HG03558 (cell line): Measurements from ENCODE around the gene CRADD.
"Not testable (repeated sequence)": the region's sequence is repeated elsewhere in the genome, so short reads cannot be mapped to it uniquely, and the experiment has no call there.

ENCODE experiments used
- ATAC-seq: cut with Tn5 transposase; IDR thresholded peaks from one replicate; pipeline ENCODE4 v1.9.1; 2021; ENCODE audit warnings: moderate number of reproducible peaks; ENCODE audit not compliant: unreplicated experiment; ENCODE audit errors: extremely low read depth

CRADD gene

GRCh38 chr12:93677195-93678064 is at the start of gene CRADD:
Gene CRADD, plus strand, starts transcription at chr12:93677375.
- peak; percentile 85 for ATAC-seq

DNA sequence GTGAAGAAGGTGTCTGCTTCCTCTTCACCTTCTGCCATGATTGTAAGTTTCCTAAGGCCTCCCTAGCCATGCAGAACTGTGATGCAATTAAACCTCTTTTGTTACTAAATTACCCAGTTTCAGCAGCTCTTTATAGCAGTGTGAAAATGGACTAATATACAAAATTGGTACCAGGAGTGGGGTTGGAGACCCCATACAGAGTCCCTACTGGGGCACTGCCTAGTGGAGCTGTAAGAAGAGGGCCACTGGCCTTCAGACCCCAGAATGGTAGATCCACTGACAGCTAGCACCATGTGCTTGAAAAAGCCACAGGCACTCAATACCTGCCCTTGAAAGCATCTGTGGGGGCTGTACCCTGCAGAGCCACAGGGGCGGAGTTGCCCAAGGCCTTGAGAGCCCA is 44.8 kb upstream of the CRADD start:
- no peak for ATAC-seq

GRCh38 chr12:93634416-93634815 is 42.8 kb upstream of the CRADD start:
- no peak for ATAC-seq

GRCh38 chr12:93636708-93637107 is 40.5 kb upstream of the CRADD start:
- no peak for ATAC-seq

DNA sequence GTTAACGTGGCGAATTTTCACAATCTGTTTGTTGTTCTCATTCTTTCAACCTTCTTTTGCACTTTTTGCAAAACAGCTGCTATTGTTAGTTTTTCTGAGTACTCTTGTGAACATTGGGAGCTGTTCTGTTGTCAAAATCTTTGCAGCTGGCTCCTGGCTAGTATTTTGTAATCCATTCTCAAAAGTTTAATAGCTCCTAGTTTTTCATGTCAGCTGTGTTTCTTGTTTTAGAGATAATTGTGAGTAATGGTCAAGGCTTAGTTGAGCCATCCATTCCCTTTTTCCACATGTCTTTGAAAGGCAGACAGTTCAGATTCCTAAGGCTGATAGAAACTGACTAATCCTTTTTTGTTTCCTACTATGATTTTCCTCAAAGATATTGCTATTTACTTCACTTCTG is 39.1 kb upstream of the CRADD start:
- ATAC-seq: no peak

DNA sequence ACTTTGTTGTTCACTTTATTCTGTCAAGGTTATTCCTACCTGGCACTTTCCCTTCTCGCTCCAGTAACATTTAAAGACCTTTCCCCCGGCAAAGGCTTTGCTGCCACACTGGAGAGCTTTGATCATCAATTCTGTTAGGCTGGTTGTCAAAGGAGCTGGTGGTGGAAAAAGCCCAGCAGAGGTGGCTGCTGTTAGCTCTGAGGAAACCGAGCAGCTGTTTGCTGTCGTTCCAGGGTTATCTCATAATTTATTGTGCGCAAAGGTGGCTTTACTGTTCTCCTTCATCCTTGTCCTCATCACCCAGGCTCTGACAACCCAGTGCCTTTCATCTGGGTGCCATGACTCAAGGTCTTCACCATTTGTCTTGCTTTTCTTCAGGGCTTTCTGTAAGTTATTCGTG is 38.2 kb upstream of the CRADD start:
- no peak for ATAC-seq

DNA sequence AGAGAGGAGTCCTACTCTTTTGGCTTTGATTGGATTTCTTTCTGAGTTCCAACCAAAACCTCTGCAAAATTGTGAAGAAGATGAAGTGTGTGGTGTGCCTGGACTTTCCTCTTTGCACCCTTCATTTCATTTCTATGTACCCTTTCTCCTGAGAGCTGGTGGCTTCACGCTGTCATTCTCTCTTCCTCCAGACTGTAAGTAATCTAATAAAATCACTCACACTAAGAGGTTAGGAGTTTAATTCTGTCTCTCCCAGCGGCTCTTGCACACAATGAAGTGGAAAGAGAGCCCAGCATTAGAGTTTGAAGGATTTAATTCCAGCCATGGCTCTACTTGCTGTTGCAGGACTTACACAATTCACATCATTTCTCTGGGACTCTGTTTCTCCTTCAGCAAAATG is 37.8 kb upstream of the CRADD start:
- no peak for ATAC-seq

- ATAC-seq: not testable (repeated sequence)
These were observed 35.8 kb upstream of the CRADD start for GRCh38 chr12:93641380-93641779.

DNA sequence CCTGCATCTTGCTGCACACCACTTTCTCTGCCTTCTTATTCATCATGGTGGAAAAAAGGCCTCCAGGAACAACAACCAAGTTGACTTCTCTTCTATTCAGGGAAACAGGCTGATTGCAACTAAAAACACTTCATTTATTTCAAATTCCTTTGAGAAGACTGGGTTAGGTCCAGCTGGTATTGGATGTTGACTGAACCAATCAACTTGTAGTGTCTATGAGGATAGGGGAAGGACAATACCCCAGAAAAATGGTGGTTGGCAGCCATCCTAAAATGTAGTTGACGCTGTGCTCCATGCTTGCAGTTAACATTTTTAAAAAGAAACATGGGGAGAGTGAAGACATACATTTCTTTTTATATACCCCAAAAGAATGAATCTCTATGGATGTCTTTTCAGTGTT is 34.4 kb upstream of the CRADD start:
- no peak for ATAC-seq

DNA sequence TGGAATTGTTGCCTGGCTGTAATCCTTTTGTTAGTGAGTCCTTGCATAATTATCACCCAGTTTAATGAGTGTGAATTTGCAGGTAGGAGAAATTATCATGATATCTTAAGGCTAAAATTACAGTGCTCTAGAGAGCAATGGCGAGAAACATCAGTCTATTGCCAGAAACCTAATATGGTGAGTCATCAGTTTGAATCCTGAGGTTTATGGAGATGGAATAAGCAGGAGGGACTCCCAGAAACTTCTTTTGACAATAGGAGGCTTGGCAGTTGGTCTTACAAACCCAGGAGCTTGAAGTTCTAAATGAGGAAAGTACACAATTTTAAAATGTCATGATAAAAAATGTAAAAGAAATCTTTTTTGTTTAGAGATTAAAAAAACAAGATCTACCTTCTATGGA is 31.5 kb upstream of the CRADD start:
- no peak for ATAC-seq

DNA sequence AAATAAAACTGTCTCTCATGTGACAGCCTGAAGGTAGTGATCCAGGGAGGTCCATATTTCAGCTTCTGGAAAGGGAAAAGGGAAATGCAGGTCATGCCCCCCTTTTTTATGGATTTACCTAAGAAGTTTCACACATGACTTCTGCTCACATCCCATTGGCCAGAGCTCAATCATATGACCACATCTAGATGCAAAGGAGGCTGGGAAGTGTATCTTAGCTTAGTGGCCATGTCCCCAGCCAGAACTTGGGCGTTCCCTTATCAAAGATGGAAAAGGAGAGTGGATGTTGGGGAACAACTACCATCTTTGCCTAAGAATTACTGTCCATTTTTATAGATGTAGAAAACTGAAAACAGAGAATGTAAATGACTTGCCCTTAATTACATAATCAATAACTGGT is 26.5 kb upstream of the CRADD start:
- no peak for ATAC-seq

- ATAC-seq: no peak
These were observed 24.1 kb upstream of the CRADD start for GRCh38 chr12:93653079-93653478.

- ATAC-seq: no peak
These were observed 23.5 kb upstream of the CRADD start for GRCh38 chr12:93653712-93654111.

DNA sequence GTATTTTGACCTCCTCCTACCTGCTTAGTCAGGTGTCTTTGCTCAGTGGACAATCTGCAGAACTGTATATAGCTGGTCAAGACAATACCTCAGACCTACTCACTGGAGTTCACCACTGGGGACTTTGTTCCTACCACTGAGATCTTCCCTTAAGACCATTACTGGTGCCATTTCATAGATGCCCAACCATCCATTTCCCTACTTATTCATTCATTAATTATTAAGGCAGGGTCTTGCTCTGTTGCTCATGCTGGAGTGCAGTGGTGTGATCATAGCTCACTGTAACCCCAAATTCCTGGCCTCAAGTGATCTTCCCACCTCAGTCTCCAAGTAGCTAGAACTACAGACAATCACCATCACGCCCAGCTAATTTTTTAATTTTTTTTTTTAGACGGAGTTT is 22.8 kb upstream of the CRADD start:
- ATAC-seq: no peak

DNA sequence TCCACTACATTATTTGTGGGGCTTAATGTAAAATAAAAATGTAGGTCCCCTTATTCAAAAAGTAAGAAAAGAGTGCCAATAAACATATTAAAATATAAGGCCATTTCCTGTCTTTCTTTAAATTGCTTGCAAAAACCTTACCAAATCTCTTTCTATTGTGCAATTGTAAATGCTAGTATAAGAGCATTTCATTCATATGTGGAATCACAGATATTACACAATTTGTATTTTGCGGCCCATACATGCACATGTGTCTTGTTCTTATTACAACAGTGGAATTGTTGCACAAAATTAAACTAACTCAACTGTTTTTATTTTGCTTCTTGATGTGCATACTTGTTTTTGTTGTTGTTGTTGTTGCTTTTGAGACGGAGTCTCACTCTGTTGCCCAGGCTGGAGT is 20.1 kb upstream of the CRADD start:
- no peak for ATAC-seq

- ATAC-seq: no peak
These were observed 16.2 kb upstream of the CRADD start for GRCh38 chr12:93661021-93661420.

GRCh38 chr12:93663006-93663728 is 14.0 kb upstream of the CRADD start:
- no peak for ATAC-seq

GRCh38 chr12:93663729-93664084 is 13.5 kb upstream of the CRADD start:
- no peak for ATAC-seq

DNA sequence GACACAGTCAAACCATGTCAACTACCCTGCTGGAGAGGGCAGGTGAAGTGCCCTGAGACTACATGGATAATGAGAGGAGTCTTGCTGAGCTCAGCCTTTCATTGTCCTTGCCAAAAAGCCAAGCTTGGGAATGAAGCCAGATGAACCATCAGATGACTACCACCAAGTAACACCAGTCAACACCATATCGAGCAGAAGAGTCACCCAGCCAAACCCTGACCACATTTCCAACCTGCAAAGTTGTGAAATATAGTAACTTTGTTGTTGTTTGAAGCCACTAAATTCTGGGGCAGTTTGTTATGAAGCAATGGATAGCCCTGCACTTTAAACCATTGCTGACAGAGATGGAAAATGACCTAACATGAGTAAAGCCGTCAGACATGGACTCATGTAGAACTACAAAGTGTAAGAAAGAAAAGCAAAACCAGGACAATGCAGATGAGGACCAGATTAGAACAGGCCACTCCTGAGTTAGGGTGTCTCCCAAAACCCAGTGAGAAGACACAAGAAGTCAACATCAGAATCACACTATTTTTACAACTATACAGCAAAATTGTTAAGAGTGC is 12.5 kb upstream of the CRADD start:
- no peak for ATAC-seq

DNA sequence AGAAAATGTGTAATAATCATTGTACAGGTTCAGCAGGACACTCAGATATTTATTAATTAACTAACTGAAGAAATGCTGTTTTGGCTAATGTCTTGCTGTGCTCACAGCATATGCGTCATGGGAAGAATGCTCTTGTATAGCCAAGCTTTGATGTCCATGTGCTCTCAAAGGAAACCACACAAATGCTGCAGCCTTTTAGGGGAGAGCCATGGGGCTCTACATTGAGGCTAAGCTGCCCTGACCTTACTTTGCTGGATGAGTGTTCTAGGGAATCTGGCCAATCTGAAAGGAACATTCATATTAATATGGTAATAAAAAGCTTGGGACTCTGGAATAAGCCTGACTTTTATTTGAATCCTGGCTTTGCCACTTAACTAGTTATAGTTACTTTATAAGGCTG is 9.5 kb upstream of the CRADD start:
- no peak for ATAC-seq

DNA sequence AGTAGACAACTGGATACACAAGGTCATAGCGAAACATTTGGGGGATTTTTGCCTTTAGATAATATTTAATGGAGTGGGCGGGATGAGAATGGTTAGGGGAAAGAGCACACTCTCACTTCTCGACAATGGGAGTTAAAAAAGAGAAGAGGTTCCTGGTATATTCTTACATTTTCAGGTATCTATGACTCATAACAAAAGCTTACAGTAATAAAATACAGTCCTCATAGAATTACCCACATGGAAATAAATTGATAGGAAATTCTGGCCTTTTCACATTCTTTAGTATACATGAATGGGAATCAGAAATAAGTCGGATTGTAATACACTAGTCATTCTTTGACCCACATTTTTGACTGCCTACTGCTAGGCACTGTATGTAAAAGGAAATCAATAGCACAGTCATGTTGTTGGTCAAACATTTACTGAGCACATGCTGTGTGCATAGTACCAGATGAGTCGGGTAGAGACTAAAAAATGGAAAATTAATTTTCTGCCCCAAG is 8.2 kb upstream of the CRADD start:
- peak; percentile 57 for ATAC-seq
